ENCODE data around the gene STEAP3.

STEAP3 gene

GRCh38 chr2:119246884-119247843 lies 23.5 kb downstream of the STEAP3 start:
- DNase-seq (ENCODE audit: low read depth), result no peak

GRCh38 chr2:119247844-119248271 lies 24.2 kb downstream of the STEAP3 start:
- DNase-seq (ENCODE audit: low read depth), result no peak

GRCh38 chr2:119248311-119248710 lies 24.7 kb downstream of the STEAP3 start:
- DNase-seq (ENCODE audit: low read depth), result no peak

GRCh38 chr2:119248751-119249150 lies 25.1 kb downstream of the STEAP3 start:
- no peak for DNase-seq (ENCODE audit: low read depth)

GRCh38 chr2:119249311-119249710 lies 25.7 kb downstream of the STEAP3 start:
- no peak for DNase-seq (ENCODE audit: low read depth)

GRCh38 chr2:119249855-119250717 lies 26.5 kb downstream of the STEAP3 start:
- DNase-seq (ENCODE audit: low read depth), result no peak

GRCh38 chr2:119250718-119251290 lies 27.2 kb downstream of the STEAP3 start:
- no peak for DNase-seq (ENCODE audit: low read depth)

- no peak for DNase-seq (ENCODE audit: low read depth)
These were observed 28.0 kb downstream of the STEAP3 start for GRCh38 chr2:119251652-119252051.

- DNase-seq (ENCODE audit: low read depth), result no peak
These were observed 28.8 kb downstream of the STEAP3 start for GRCh38 chr2:119252186-119253113.

GRCh38 chr2:119253114-119253702 lies 29.6 kb downstream of the STEAP3 start:
- no peak for DNase-seq (ENCODE audit: low read depth)

- DNase-seq (ENCODE audit: low read depth), result no peak
These were observed 30.3 kb downstream of the STEAP3 start for GRCh38 chr2:119253760-119254600.

- DNase-seq (ENCODE audit: low read depth), result no peak
These were observed 31.0 kb downstream of the STEAP3 start for GRCh38 chr2:119254601-119255080.

GRCh38 chr2:119255760-119256581 lies 32.3 kb downstream of the STEAP3 start:
- DNase-seq (ENCODE audit: low read depth), result no peak

- no peak for DNase-seq (ENCODE audit: low read depth)
These were observed 32.9 kb downstream of the STEAP3 start for GRCh38 chr2:119256582-119256921.

GRCh38 chr2:119257198-119257597 lies 33.6 kb downstream of the STEAP3 start:
- no peak for DNase-seq (ENCODE audit: low read depth)

GRCh38 chr2:119259296-119259860 lies 35.7 kb downstream of the STEAP3 start:
- no peak for DNase-seq (ENCODE audit: low read depth)

GRCh38 chr2:119260646-119261492 lies 37.2 kb downstream of the STEAP3 start:
- no peak for DNase-seq (ENCODE audit: low read depth)
